GM18870 (cell line): ENCODE measurements around the gene MAPKAPK5.
"Not testable (repeated sequence)": the region's sequence is repeated elsewhere in the genome, so short reads cannot be mapped to it uniquely, and the experiment has no call there.

Experiments
- ATAC-seq: cut with Tn5 transposase; IDR thresholded peaks from one replicate; pipeline ENCODE4 v1.9.1; 2021; ENCODE audit warnings: moderate library complexity; ENCODE audit not compliant: unreplicated experiment

MAPKAPK5 gene

GRCh38 chr12:111841750-111842555 is at the start of gene MAPKAPK5:
MAPKAPK5 (plus strand) TSS chr12:111842228; CDS start chr12:111842734, 506 bp downstream.
- ATAC-seq: peak; percentile 59

- ATAC-seq: no peak
Observed at GRCh38 chr12:111792856-111793235, 49.2 kb upstream of the MAPKAPK5 start.

- ATAC-seq: no peak
Observed at GRCh38 chr12:111798182-111798581, 43.8 kb upstream of the MAPKAPK5 start.

GRCh38 chr12:111799758-111800157 is 42.3 kb upstream of the MAPKAPK5 start:
- no peak for ATAC-seq

GRCh38 chr12:111803038-111803626 is 38.9 kb upstream of the MAPKAPK5 start:
- no peak for ATAC-seq

- no peak for ATAC-seq
Observed at GRCh38 chr12:111803851-111804250, 38.2 kb upstream of the MAPKAPK5 start.

GRCh38 chr12:111806304-111806703 is 35.7 kb upstream of the MAPKAPK5 start:
- no peak for ATAC-seq

- ATAC-seq: no peak
Observed at GRCh38 chr12:111807232-111807631, 34.8 kb upstream of the MAPKAPK5 start.

- no peak for ATAC-seq
Observed at GRCh38 chr12:111812881-111813741, 28.9 kb upstream of the MAPKAPK5 start.

- ATAC-seq: no peak
Observed at GRCh38 chr12:111816065-111816615, 25.9 kb upstream of the MAPKAPK5 start.

- not testable (repeated sequence) for ATAC-seq
Observed at GRCh38 chr12:111816898-111817297, 25.1 kb upstream of the MAPKAPK5 start.

- no peak for ATAC-seq
Observed at GRCh38 chr12:111818340-111818739, 23.7 kb upstream of the MAPKAPK5 start.

- no peak for ATAC-seq
Observed at GRCh38 chr12:111819191-111820158, 22.6 kb upstream of the MAPKAPK5 start.

- not testable (repeated sequence) for ATAC-seq
Observed at GRCh38 chr12:111820828-111821227, 21.2 kb upstream of the MAPKAPK5 start.

GRCh38 chr12:111822886-111823285 is 19.1 kb upstream of the MAPKAPK5 start:
- no peak for ATAC-seq

- no peak for ATAC-seq
Observed at GRCh38 chr12:111823891-111824290, 18.1 kb upstream of the MAPKAPK5 start.

- not testable (repeated sequence) for ATAC-seq
Observed at GRCh38 chr12:111824312-111824711, 17.7 kb upstream of the MAPKAPK5 start.

- no peak for ATAC-seq
Observed at GRCh38 chr12:111825509-111825908, 16.5 kb upstream of the MAPKAPK5 start.

- no peak for ATAC-seq
Observed at GRCh38 chr12:111826316-111826715, 15.7 kb upstream of the MAPKAPK5 start.

GRCh38 chr12:111826992-111827391 is 15.0 kb upstream of the MAPKAPK5 start:
- no peak for ATAC-seq
